Neutrophil (primary cell): Measurements from ENCODE around the gene FAHD1.

Experiments
- H3K27ac ChIP-seq: fragments of 200-600 bp; sonication (generic); 2 replicates; pipeline ENCODE4 v1.5.1; 2016; ENCODE audit warnings: mild to moderate bottlenecking, moderate library complexity
- H3K27me3 ChIP-seq: fragments of 200-600 bp; sonication (generic); 2 replicates; pipeline ENCODE4 v1.6.0; 2016; ENCODE audit warnings: mild to moderate bottlenecking
- H3K36me3 ChIP-seq: fragments of 200-600 bp; sonication (generic); 2 replicates; pipeline ENCODE4 v1.5.1; 2017
- H3K4me1 ChIP-seq, 2 experiments: fragments of 200-600 bp in 1 of 2; sonication (generic) in 1 of 2; 1 replicate in 1 of 2; 2 replicates in 1 of 2; pipeline versions ENCODE4 v1.5.1 to v1.6.1; 2013 to 2016; ENCODE audit warnings: low read depth in 1 of 2, low read length in 1 of 2, mild to moderate bottlenecking in 1 of 2, moderate library complexity in 1 of 2; ENCODE audit not compliant: control insufficient read depth in 1 of 2, insufficient read depth in 1 of 2
- H3K4me3 ChIP-seq, 2 experiments: fragments of 200-600 bp in 1 of 2; sonication (generic) in 1 of 2; 1 replicate in 1 of 2; 2 replicates in 1 of 2; pipeline ENCODE4 v1.5.1; 2013 to 2016; ENCODE audit warnings: low read depth in 1 of 2, low read length in 1 of 2, mild to moderate bottlenecking in 1 of 2, moderate library complexity in 1 of 2
- H3K9me3 ChIP-seq: fragments of 200-600 bp; sonication (generic); 2 replicates; pipeline ENCODE4 v1.5.1; 2016
- CTCF ChIP-seq: fragments of 200-600 bp; sonication (generic); IDR thresholded peaks from 2 replicates; pipeline ENCODE4 v1.5.1; 2016; ENCODE audit warnings: antibody characterized with exemption

The FAHD1 gene

GRCh38 chr16:1832838-1833454 is 5.9 kb downstream of the FAHD1 start:
- Histone ChIP-seq H3K36me3 (no peaks in the 10 kb centered on the region), H3K27me3 (no peaks in the 10 kb centered on the region), H3K4me1 (peaks cover 0 to under 1% of the 10 kb centered on the region in 2 experiments), H3K9me3 (no peaks in the 10 kb centered on the region), H3K27ac (no peak overlapping the region), H3K4me3 (no peak overlapping the region)
- TF ChIP-seq CTCF = no peak

GRCh38 chr16:1834096-1834495 is 7.1 kb downstream of the FAHD1 start:
- Histone ChIP-seq H3K9me3 (no peaks in the 10 kb centered on the region), H3K4me3 (no peak overlapping the region), H3K27ac (no peak overlapping the region), H3K4me1 (no peaks in the 10 kb centered on the region), H3K27me3 (no peaks in the 10 kb centered on the region), H3K36me3 (no peaks in the 10 kb centered on the region)
- TF ChIP-seq CTCF = no peak

- Histone ChIP-seq H3K4me3 (no peak overlapping the region), H3K27me3 (peaks cover 3% of the 10 kb centered on the region), H3K36me3 (no peaks in the 10 kb centered on the region), H3K9me3 (no peaks in the 10 kb centered on the region), H3K27ac (no peak overlapping the region), H3K4me1 (no peaks in the 10 kb centered on the region)
- no peak for TF ChIP-seq CTCF
Measured at GRCh38 chr16:1839554-1839953, 12.5 kb downstream of the FAHD1 start.

- Histone ChIP-seq H3K4me1 (no peaks in the 10 kb centered on the region), H3K27me3 (peaks cover 42% of the 10 kb centered on the region), H3K27ac (no peak overlapping the region), H3K9me3 (no peaks in the 10 kb centered on the region), H3K4me3 (no peak overlapping the region), H3K36me3 (no peaks in the 10 kb centered on the region)
- no peak for TF ChIP-seq CTCF
Measured at GRCh38 chr16:1845985-1846384, 19.0 kb downstream of the FAHD1 start.

GRCh38 chr16:1846416-1846815 is 19.4 kb downstream of the FAHD1 start:
- Histone ChIP-seq H3K9me3 (no peaks in the 10 kb centered on the region), H3K27me3 (peaks cover 46% of the 10 kb centered on the region), H3K27ac (no peak overlapping the region), H3K4me3 (no peak overlapping the region), H3K4me1 (no peaks in the 10 kb centered on the region), H3K36me3 (no peaks in the 10 kb centered on the region)
- TF ChIP-seq CTCF = no peak
